Neural progenitor cell (in vitro differentiated cells): Measurements from ENCODE around the gene TMEM63B. TPM values are rescaled to one million over a fixed set of nuclear protein-coding genes. Genes with fewer than 3 reads are reported as not detected.
A peak's percentile ranks its signal among the peaks of the same experiment; 100 is the strongest.

ENCODE experiments used
- DNase-seq: peaks from one replicate; pipeline ENCODE4 v3.0.0-alpha.2; 2016; ENCODE audit warnings: low spot score
- H2AFZ ChIP-seq: fragments of 200-600 bp; sonication (generic); replicated peaks from 2 replicates; pipeline ENCODE4 v1.6.1; 2016; ENCODE audit warnings: antibody characterized with exemption
- H3F3A ChIP-seq: fragments of 200-600 bp; sonication (generic); 2 replicates; pipeline ENCODE4 v1.6.1; 2016; ENCODE audit warnings: antibody characterized with exemption, low read depth
- H3K27ac ChIP-seq: fragments of 200-600 bp; sonication (generic); 2 replicates; pipeline ENCODE4 v1.5.1; 2016; ENCODE audit warnings: mild to moderate bottlenecking
- H3K27me3 ChIP-seq: fragments of 200-600 bp; sonication (generic); 2 replicates; pipeline ENCODE4 v1.6.1; 2016; ENCODE audit warnings: mild to moderate bottlenecking, moderate library complexity
- H3K36me3 ChIP-seq: fragments of 200-600 bp; sonication (generic); 2 replicates; pipeline ENCODE4 v1.5.1; 2016
- H3K4me1 ChIP-seq: fragments of 200-600 bp; sonication (generic); 2 replicates; pipeline ENCODE4 v1.6.1; 2016; ENCODE audit warnings: mixed run types
- H3K4me2 ChIP-seq: fragments of 200-600 bp; sonication (generic); 2 replicates; pipeline ENCODE4 v1.6.1; 2016
- H3K4me3 ChIP-seq: fragments of 200-600 bp; sonication (generic); 2 replicates; pipeline ENCODE4 v1.5.1; 2016
- H3K79me2 ChIP-seq: fragments of 200-600 bp; sonication (generic); 2 replicates; pipeline ENCODE4 v1.6.1; 2016; ENCODE audit warnings: low read depth
- H3K9ac ChIP-seq: fragments of 200-600 bp; sonication (generic); 2 replicates; pipeline ENCODE4 v1.6.1; 2016
- H3K9me3 ChIP-seq: fragments of 200-600 bp; sonication (generic); 2 replicates; pipeline ENCODE4 v1.5.1; 2016; ENCODE audit warnings: low read depth
- H4K20me1 ChIP-seq: fragments of 200-600 bp; sonication (generic); 2 replicates; pipeline ENCODE4 v1.6.1; 2016; ENCODE audit warnings: low read depth
- H3K27ac Mint-ChIP-seq: 3 replicates; pipeline ENCODE4 v1.8.0; 2021; ENCODE audit warnings: mixed read lengths
- H3K27me3 Mint-ChIP-seq: 2 replicates; pipeline ENCODE4 v1.8.0; 2022; ENCODE audit warnings: low read depth, mild to moderate bottlenecking, inconsistent platforms, moderate library complexity, mixed read lengths; ENCODE audit not compliant: insufficient read depth
- H3K36me3 Mint-ChIP-seq: 3 replicates; pipeline ENCODE4 v1.8.0; 2021; ENCODE audit warnings: mixed read lengths
- H3K4me1 Mint-ChIP-seq: 3 replicates; pipeline ENCODE4 v1.8.0; 2021; ENCODE audit warnings: mixed read lengths
- H3K4me3 Mint-ChIP-seq: 3 replicates; pipeline ENCODE4 v1.8.0; 2021; ENCODE audit warnings: mild to moderate bottlenecking, moderate library complexity, mixed read lengths
- H3K9me3 Mint-ChIP-seq: 3 replicates; pipeline ENCODE4 v1.8.0; 2020; ENCODE audit warnings: mixed read lengths
- EZH2 ChIP-seq: fragments of 200-600 bp; sonication (generic); IDR thresholded peaks from 2 replicates; pipeline ENCODE4 v1.6.1; 2017; ENCODE audit warnings: antibody characterized with exemption, mild to moderate bottlenecking, moderate library complexity
- EZH2phosphoT487 ChIP-seq: fragments of 200-600 bp; sonication (generic); IDR thresholded peaks from 2 replicates; pipeline ENCODE4 v1.6.1; 2017; ENCODE audit warnings: antibody characterized with exemption
- total RNA-seq: library from RNA; depleted of rRNA; stranded (reverse); fragments of >200 nt; gene quantifications from 2 replicates; pipeline ENCODE4 v1.2.3, GENCODE V29; 2015; ENCODE audit warnings: low replicate concordance
- TF ChIP-seq, protein P1 (sequence below): fragments of 200-600 bp; sonication (generic); IDR thresholded peaks from 2 replicates; pipeline ENCODE4 v1.5.1; 2017; ENCODE audit warnings: antibody characterized with exemption, mild to moderate bottlenecking

The TMEM63B gene
- total RNA-seq: 25.4 and 30.8 TPM in 2 replicates

DNA sequence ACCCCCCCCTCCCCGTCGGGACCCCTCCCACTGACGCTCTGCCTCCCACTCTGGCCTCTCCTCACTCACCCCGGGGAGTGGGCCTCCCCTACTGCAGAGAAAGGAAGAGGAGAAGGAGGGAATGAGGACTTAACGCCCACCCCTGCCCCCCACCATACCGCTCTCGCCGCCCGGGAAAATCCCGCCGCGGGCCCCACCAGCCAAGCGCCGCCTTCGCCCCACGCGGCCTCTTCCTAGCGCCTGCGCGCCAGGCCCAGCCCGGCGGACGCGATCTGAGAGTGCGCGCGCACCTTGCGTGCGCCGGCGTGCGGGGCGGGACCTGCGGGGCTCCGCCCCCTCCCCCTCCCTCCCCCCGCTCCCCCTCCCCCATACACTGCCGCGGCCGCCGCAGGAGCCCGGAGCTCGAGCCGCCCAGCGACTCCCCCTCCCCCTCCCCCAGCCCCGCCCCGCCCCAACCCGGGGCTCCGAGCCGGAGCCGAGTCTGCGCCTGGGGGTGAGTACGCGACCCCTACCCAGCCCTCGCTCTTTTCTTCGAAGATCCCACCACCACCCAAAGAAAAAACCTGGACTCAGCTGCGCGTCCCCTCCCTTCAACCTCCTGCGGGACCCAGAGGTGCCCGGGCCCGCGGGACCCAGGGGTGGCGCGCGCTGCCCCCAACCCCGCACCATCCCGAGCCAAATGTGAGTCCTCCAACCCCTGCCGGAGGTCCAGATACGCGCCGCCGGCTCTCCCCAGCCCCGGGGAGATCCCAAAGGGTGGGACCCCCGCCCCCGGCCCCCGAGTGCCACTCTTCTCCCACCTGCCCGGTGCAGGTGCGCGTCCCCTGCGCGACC, at the start of gene TMEM63B, which contains the start of gene MRPL14:
Gene TMEM63B (plus strand): TSS at position 369 of the 834 bp plus-strand sequence. CDS start 7,031 bp downstream, outside the sequence.
Gene MRPL14 (minus strand): TSS at position 267 of the 834 bp plus-strand sequence. CDS start 10,841 bp downstream, outside the sequence.
- Histone ChIP-seq H3K27me3 (no peaks in the 10 kb centered on the region), H3K4me1 (peaks cover 41% of the 10 kb centered on the region), H2AFZ (peak within 1 kb of the TSS; percentile 86), H3K79me2 (peaks cover 60% of the 10 kb centered on the region), H3K9me3 (no peaks in the 10 kb centered on the region), H3F3A (peaks cover 9% of the 10 kb centered on the region), H3K27ac (peak within 1 kb of the TSS; percentile 55), H3K4me2 (peak within 1 kb of the TSS; percentile 94), H3K9ac (peak within 1 kb of the TSS; percentile 63), H4K20me1 (peaks cover 49% of the 10 kb centered on the region), H3K4me3 (peak within 1 kb of the TSS; percentile 70), H3K36me3 (no peaks in the 10 kb centered on the region)
- Mint-ChIP-seq H3K27me3 (peaks cover 6% of the 10 kb centered on the region), H3K36me3 (peaks cover 8% of the 10 kb centered on the region), H3K9me3 (no peaks in the 10 kb centered on the region), H3K4me1 (peaks cover 59% of the 10 kb centered on the region), H3K4me3 (peak within 1 kb of the TSS; percentile 97), H3K27ac (peak within 1 kb of the TSS; percentile 95)
- peak; percentile 96 for DNase-seq
- TF ChIP-seq, protein P1, sequence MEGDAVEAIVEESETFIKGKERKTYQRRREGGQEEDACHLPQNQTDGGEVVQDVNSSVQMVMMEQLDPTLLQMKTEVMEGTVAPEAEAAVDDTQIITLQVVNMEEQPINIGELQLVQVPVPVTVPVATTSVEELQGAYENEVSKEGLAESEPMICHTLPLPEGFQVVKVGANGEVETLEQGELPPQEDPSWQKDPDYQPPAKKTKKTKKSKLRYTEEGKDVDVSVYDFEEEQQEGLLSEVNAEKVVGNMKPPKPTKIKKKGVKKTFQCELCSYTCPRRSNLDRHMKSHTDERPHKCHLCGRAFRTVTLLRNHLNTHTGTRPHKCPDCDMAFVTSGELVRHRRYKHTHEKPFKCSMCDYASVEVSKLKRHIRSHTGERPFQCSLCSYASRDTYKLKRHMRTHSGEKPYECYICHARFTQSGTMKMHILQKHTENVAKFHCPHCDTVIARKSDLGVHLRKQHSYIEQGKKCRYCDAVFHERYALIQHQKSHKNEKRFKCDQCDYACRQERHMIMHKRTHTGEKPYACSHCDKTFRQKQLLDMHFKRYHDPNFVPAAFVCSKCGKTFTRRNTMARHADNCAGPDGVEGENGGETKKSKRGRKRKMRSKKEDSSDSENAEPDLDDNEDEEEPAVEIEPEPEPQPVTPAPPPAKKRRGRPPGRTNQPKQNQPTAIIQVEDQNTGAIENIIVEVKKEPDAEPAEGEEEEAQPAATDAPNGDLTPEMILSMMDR: no peak
- TF ChIP-seq EZH2phosphoT487: no peak
- TF ChIP-seq EZH2: no peak

- H3K9ac ChIP-seq: no peak overlapping the region
- H3K79me2 ChIP-seq: no peaks in the 10 kb centered on the region
- no peak overlapping the region for H2AFZ ChIP-seq
- H3K27me3 Mint-ChIP-seq: peaks cover 8% of the 10 kb centered on the region
- no peak for DNase-seq
- TF ChIP-seq, protein P1: no peak
- TF ChIP-seq EZH2: no peak
- no peak for TF ChIP-seq EZH2phosphoT487
- H3K36me3 Mint-ChIP-seq: peaks cover 4% of the 10 kb centered on the region
- no peaks in the 10 kb centered on the region for H3K9me3 ChIP-seq
- no peaks in the 10 kb centered on the region for H3K36me3 ChIP-seq
- H3K27ac Mint-ChIP-seq: no peak overlapping the region
- no peaks in the 10 kb centered on the region for H3K9me3 Mint-ChIP-seq
- peaks cover 57% of the 10 kb centered on the region for H3K4me1 Mint-ChIP-seq
- H3F3A ChIP-seq: peaks cover 46% of the 10 kb centered on the region
- no peak overlapping the region for H3K27ac ChIP-seq
- no peak overlapping the region for H3K4me2 ChIP-seq
- no peak overlapping the region for H3K4me3 ChIP-seq
- H3K27me3 ChIP-seq: peaks cover 21% of the 10 kb centered on the region
- no peaks in the 10 kb centered on the region for H4K20me1 ChIP-seq
- peak overlapping the region; percentile 46 for H3K4me3 Mint-ChIP-seq
- H3K4me1 ChIP-seq: peaks cover 54% of the 10 kb centered on the region
Measured at GRCh38 chr6:44078219-44078826, 49.0 kb upstream of the TMEM63B start.

- peak; percentile 81 for DNase-seq
- Histone ChIP-seq H3F3A (peaks cover 40% of the 10 kb centered on the region), H3K9ac (no peak overlapping the region), H2AFZ (no peak overlapping the region), H3K4me2 (no peak overlapping the region), H3K27me3 (peaks cover 21% of the 10 kb centered on the region), H3K27ac (no peak overlapping the region), H3K9me3 (no peaks in the 10 kb centered on the region), H3K4me3 (no peak overlapping the region), H4K20me1 (no peaks in the 10 kb centered on the region), H3K36me3 (no peaks in the 10 kb centered on the region), H3K79me2 (no peaks in the 10 kb centered on the region), H3K4me1 (peaks cover 51% of the 10 kb centered on the region)
- H3K27me3 Mint-ChIP-seq: peaks cover 8% of the 10 kb centered on the region
- H3K27ac Mint-ChIP-seq: peak overlapping the region; percentile 3
- H3K4me1 Mint-ChIP-seq: peaks cover 55% of the 10 kb centered on the region
- H3K36me3 Mint-ChIP-seq: peaks cover 4% of the 10 kb centered on the region
- H3K4me3 Mint-ChIP-seq: peak overlapping the region; percentile 33
- no peaks in the 10 kb centered on the region for H3K9me3 Mint-ChIP-seq
- TF ChIP-seq EZH2 (no peak), EZH2phosphoT487 (no peak)
- TF ChIP-seq, protein P1: peak; percentile 87
Measured at GRCh38 chr6:44078827-44079671, 48.3 kb upstream of the TMEM63B start.
